AG10803 (cell line): Measurements from ENCODE around the gene STX12.

Experiments used
- DNase-seq: peaks from one replicate; pipeline ENCODE4 v3.0.0; 2010; ENCODE audit warnings: low read depth
- H3K4me3 ChIP-seq: 2 replicates; pipeline ENCODE4 v1.5.1; 2011; ENCODE audit warnings: mild to moderate bottlenecking, low read length, control low read depth
- TF ChIP-seq, protein P1 (sequence below): conservative IDR thresholded peaks from 2 replicates; pipeline ENCODE4 v1.5.1; 2011; ENCODE audit warnings: mild to moderate bottlenecking, low read length, control low read depth, inconsistent platforms

STX12 gene

DNA sequence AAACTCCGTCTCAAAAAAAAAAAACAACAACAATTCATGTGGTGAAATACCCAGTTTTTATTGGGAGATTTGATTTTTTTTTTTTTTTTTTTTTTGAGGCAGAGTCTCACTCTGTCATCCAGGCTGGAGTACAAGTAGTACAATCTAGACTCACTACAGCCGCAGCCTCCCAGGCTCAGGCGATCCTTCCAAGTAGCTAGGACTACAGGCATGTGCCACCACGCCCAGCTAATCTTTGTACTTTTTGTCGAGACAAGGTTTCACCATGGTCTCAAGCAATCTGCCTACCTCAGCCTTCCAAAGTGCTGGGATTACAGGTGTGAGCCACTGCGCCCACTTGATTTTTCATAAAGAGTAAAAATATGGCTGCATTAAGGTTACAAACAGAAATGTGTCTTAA is 31.9 kb upstream of the STX12 start:
- DNase-seq, result no peak
- TF ChIP-seq, protein P1, sequence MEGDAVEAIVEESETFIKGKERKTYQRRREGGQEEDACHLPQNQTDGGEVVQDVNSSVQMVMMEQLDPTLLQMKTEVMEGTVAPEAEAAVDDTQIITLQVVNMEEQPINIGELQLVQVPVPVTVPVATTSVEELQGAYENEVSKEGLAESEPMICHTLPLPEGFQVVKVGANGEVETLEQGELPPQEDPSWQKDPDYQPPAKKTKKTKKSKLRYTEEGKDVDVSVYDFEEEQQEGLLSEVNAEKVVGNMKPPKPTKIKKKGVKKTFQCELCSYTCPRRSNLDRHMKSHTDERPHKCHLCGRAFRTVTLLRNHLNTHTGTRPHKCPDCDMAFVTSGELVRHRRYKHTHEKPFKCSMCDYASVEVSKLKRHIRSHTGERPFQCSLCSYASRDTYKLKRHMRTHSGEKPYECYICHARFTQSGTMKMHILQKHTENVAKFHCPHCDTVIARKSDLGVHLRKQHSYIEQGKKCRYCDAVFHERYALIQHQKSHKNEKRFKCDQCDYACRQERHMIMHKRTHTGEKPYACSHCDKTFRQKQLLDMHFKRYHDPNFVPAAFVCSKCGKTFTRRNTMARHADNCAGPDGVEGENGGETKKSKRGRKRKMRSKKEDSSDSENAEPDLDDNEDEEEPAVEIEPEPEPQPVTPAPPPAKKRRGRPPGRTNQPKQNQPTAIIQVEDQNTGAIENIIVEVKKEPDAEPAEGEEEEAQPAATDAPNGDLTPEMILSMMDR, result no peak
- H3K4me3 ChIP-seq, result no peak overlapping the region

DNA sequence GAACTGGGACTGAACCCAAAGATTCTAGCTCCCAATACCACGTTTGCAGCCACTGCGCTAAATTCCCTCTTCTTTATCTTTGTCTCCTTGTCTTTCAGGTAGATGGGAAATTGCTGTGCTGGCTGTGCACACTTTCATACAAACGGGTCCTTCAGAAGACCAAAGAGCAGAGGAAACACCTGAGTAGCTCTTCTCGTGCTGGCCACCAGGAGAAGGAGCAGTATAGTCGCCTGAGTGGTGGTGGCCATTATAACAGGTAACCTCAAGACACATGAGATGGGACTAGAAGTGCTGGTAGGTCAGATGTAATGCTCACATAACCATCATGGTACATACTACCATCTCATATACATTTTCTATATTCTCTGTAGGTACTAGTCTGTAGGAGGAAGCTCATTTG is 28.5 kb upstream of the STX12 start:
- H3K4me3 ChIP-seq, result no peak overlapping the region
- TF ChIP-seq, protein P1, result no peak

DNA sequence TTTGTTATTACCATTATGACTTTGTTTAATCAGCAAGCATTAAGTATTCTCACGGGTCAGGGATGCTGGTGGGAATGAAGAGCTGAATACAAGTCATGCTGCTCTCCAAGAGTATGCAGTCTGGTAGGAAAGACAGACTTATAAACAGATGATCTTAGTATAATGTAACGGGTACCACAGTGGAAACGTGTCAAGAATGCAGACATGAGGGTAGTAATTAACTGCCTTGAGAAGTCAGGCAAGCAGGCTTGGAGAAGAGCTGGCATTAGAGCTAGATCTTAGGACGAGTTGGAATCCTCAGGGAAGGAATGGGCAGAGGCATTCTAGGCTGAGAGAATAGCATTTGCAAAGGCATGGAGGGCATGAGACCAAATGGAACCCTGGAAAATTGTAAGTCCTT is 27.6 kb upstream of the STX12 start:
- H3K4me3 ChIP-seq, result no peak overlapping the region
- no peak for DNase-seq
- TF ChIP-seq, protein P1, result no peak

More for the DNA sequence above, 28.5 kb upstream of the STX12 start:
- DNase-seq, result no peak

DNA sequence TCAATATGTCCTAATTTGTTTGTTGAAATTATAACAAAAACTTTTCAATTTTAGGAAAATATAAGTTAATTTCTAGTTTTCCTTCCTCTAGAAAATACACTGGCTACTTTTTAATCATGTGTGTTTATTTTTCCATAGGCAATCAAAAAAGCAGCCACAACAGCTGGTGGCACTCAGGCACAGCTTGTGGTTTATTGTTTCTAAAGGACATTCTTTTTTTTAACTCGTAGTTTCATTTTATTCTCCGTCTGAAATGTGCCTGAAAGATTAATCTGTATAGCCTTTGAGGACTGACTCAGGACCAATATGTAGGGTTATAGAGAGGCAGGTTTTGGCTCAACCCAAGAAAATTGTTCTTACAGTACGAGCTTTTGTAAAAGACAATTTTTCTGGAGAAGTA is 20.7 kb upstream of the STX12 start:
- DNase-seq, result no peak
- H3K4me3 ChIP-seq, result no peak overlapping the region
- TF ChIP-seq, protein P1, result no peak

DNA sequence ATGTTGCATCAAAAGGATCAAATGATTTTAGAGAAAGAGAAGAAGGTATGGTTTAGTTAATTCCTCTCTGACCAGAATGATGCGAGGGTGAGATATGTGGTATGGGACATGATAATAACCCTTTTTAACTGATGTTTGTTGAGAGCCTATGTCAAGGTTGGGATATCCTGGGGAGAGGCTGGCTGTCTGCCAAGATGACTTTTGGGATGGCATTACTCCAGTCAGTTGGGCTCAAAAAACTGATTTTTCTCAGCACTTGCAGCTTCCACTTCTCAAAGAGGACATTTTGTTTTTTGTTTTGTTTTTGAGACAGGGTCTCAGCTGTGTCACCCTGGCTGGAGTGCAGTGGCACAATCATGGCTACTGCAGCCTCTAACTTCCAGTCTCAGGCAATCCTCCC is 17.7 kb upstream of the STX12 start:
- TF ChIP-seq, protein P1, result no peak
- DNase-seq, result no peak
- no peak overlapping the region for H3K4me3 ChIP-seq

DNA sequence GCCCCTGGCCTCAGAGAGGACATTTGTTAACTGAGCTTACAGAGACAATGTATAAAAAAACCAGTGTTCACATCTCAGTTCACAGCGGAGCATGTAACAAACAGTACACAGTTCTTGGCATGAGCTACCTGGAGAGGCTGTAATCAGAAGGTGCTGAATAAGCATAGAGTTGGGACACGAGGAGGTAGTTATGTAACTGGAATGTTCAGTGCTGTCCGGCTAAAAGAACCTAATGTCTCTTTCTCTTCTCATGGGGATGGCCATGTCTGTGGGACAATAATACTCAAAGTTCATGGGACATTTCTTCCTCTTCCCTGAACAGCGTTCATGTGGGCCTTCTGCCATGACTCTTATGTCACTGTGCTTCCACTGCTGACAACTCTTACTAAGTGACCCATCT is 17.2 kb upstream of the STX12 start:
- DNase-seq, result no peak
- TF ChIP-seq, protein P1, result no peak
- no peak overlapping the region for H3K4me3 ChIP-seq

DNA sequence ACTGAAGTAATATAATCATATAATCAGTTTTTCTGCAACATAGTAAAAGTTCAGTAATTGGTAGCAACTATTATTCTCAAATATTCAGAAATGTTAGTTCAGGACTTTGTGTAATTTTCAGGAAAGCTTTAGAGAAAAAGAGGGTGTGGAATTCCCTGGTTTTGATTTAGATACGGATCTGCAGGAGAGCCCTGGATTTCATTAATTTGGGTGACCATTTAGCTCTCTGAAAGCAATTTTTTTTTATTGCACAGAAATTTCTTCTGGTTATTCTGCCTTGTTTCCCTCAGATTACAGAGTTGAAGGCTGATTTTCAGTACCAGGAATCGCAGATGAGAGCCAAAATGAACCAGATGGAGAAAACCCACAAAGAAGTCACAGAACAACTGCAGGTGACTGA is 13.8 kb upstream of the STX12 start:
- no peak overlapping the region for H3K4me3 ChIP-seq
- DNase-seq, result no peak
- TF ChIP-seq, protein P1, result no peak
